Fibroblast of the aortic adventitia (primary cell): Measurements from ENCODE around the gene RGCC. TPM values are rescaled to one million over a fixed set of nuclear protein-coding genes. Genes with fewer than 3 reads are reported as not detected.

Experiments used
- DNase-seq: peaks from one replicate; pipeline ENCODE4 v3.0.0-alpha.2; 2010; ENCODE audit warnings: low read depth
- H3K4me3 ChIP-seq: 2 replicates; pipeline ENCODE4 v1.5.1; 2011; ENCODE audit warnings: low read depth, mild to moderate bottlenecking, control low read depth, low read length, moderate library complexity
- CTCF ChIP-seq: IDR thresholded peaks from 2 replicates; pipeline ENCODE4 v1.5.1; 2011; ENCODE audit warnings: mild to moderate bottlenecking, low read length, control low read depth, inconsistent platforms; ENCODE audit not compliant: insufficient read depth
- total RNA-seq: library from RNA; depleted of rRNA; stranded (reverse); fragments of >200 nt; gene quantifications from 2 replicates; pipeline ENCODE4 v1.2.3, GENCODE V29; 2012; ENCODE audit warnings: low replicate concordance

The RGCC gene
- total RNA-seq, 1 donor = 1.6 TPM

- H3K4me3 ChIP-seq = no peak overlapping the region
- TF ChIP-seq CTCF = no peak
These were observed 39.3 kb downstream of the RGCC start for GRCh38 chr13:41496420-41497234.

GRCh38 chr13:41497436-41497835 is 40.1 kb downstream of the RGCC start:
- DNase-seq = no peak
- no peak for TF ChIP-seq CTCF
- no peak overlapping the region for H3K4me3 ChIP-seq

More at GRCh38 chr13:41496420-41497234, 39.3 kb downstream of the RGCC start:
- no peak for DNase-seq

GRCh38 chr13:41499452-41499851 is 42.1 kb downstream of the RGCC start:
- TF ChIP-seq CTCF = no peak
- DNase-seq = no peak
- no peak overlapping the region for H3K4me3 ChIP-seq

GRCh38 chr13:41500511-41500910 is 43.2 kb downstream of the RGCC start:
- TF ChIP-seq CTCF = no peak
- no peak overlapping the region for H3K4me3 ChIP-seq
- DNase-seq = no peak

- DNase-seq = no peak
- no peak overlapping the region for H3K4me3 ChIP-seq
- TF ChIP-seq CTCF = no peak
These were observed 43.9 kb downstream of the RGCC start for GRCh38 chr13:41501281-41501680.

GRCh38 chr13:41502031-41502430 is 44.7 kb downstream of the RGCC start:
- DNase-seq = no peak
- no peak for TF ChIP-seq CTCF

More at GRCh38 chr13:41502031-41502430, 44.7 kb downstream of the RGCC start:
- no peak overlapping the region for H3K4me3 ChIP-seq
